Astrocyte (in vitro differentiated cells and primary cell): Measurements from ENCODE around the gene PPIE.

Source experiments
- CTCF ChIP-seq: IDR thresholded peaks from 2 replicates; pipeline ENCODE4 v1.5.1; 2011; ENCODE audit warnings: low read depth, mild to moderate bottlenecking, inconsistent platforms, low read length, moderate library complexity; ENCODE audit not compliant: insufficient read depth
- EZH2 ChIP-seq: IDR thresholded peaks from 2 replicates; pipeline ENCODE4 v1.6.1; 2012; ENCODE audit warnings: mild to moderate bottlenecking, low read length, inconsistent platforms; ENCODE audit not compliant: insufficient read depth

GRCh38 chr1:39776400-39776713 lies 37.7 kb downstream of the PPIE start:
- no peak for TF ChIP-seq CTCF
- no peak for TF ChIP-seq EZH2
